DND-41 (cell line): ENCODE results near the gene PFKFB3.

Source experiments
- ATAC-seq: fragments of 200-7000 bp; cut with Tn5 transposase; 3 replicates; pipeline ENCODE4 v1.9.1; 2021; ENCODE audit warnings: low read depth; ENCODE audit not compliant: insufficient read depth
- DNase-seq: peaks from one replicate; pipeline ENCODE4 v3.0.0-alpha.2; 2020
- H2AFZ ChIP-seq: 2 replicates; pipeline ENCODE4 v1.6.0; 2012; ENCODE audit warnings: low read depth, low read length
- H3K27ac ChIP-seq: 2 replicates; pipeline ENCODE4 v1.5.1; 2012; ENCODE audit warnings: low read length, inconsistent platforms
- H3K27me3 ChIP-seq: fragments of 200-600 bp; sonication (generic); 2 replicates; pipeline ENCODE4 v1.6.0; 2012; ENCODE audit warnings: low read length, mild to moderate bottlenecking, inconsistent platforms; ENCODE audit not compliant: insufficient read depth, poor library complexity
- H3K36me3 ChIP-seq: 2 replicates; pipeline ENCODE4 v1.5.1; 2012; ENCODE audit warnings: low read length, inconsistent platforms; ENCODE audit not compliant: insufficient read depth
- H3K4me1 ChIP-seq: 2 replicates; pipeline ENCODE4 v1.5.1; 2012; ENCODE audit warnings: mild to moderate bottlenecking, low read length; ENCODE audit not compliant: insufficient read depth
- H3K4me2 ChIP-seq: 2 replicates; pipeline ENCODE4 v1.6.0; 2012; ENCODE audit warnings: mild to moderate bottlenecking, moderate library complexity, low read length, inconsistent platforms; ENCODE audit not compliant: insufficient read depth
- H3K4me3 ChIP-seq, 2 experiments: fragments of 200-600 bp in 1 of 2; shearing (Covaris generic) in 1 of 2; 2 replicates each; pipeline ENCODE4 v1.5.1; 2012 to 2016; ENCODE audit warnings: inconsistent platforms in 2 of 2, low read length in 2 of 2, mild to moderate bottlenecking in 2 of 2, low read depth in 1 of 2, moderate library complexity in 1 of 2
- H3K79me2 ChIP-seq: 2 replicates; pipeline ENCODE4 v1.6.0; 2012; ENCODE audit warnings: low read length, inconsistent platforms; ENCODE audit not compliant: insufficient read depth
- H3K9ac ChIP-seq: 2 replicates; pipeline ENCODE4 v1.6.0; 2012; ENCODE audit warnings: low read depth, mild to moderate bottlenecking, inconsistent platforms, low read length, moderate library complexity
- H3K9me3 ChIP-seq: 2 replicates; pipeline ENCODE4 v1.5.1; 2012; ENCODE audit warnings: low read length, moderate library complexity, mild to moderate bottlenecking, inconsistent platforms; ENCODE audit not compliant: insufficient read depth, severe bottlenecking
- H4K20me1 ChIP-seq: 2 replicates; pipeline ENCODE4 v1.6.0; 2012; ENCODE audit warnings: low read length; ENCODE audit not compliant: insufficient read depth
- EZH2 ChIP-seq: IDR thresholded peaks from 3 replicates; pipeline ENCODE4 v1.6.1; 2012; ENCODE audit warnings: borderline replicate concordance, low read depth, mild to moderate bottlenecking, moderate library complexity, low read length, inconsistent platforms; ENCODE audit not compliant: severe bottlenecking
- TF ChIP-seq, protein P1 (sequence below): IDR thresholded peaks from 2 replicates; pipeline ENCODE4 v1.5.1; 2012; ENCODE audit warnings: borderline replicate concordance, low read length, moderate library complexity, mild to moderate bottlenecking; ENCODE audit not compliant: poor library complexity, severe bottlenecking; ENCODE audit errors: extremely low read depth

Gene PFKFB3

DNA sequence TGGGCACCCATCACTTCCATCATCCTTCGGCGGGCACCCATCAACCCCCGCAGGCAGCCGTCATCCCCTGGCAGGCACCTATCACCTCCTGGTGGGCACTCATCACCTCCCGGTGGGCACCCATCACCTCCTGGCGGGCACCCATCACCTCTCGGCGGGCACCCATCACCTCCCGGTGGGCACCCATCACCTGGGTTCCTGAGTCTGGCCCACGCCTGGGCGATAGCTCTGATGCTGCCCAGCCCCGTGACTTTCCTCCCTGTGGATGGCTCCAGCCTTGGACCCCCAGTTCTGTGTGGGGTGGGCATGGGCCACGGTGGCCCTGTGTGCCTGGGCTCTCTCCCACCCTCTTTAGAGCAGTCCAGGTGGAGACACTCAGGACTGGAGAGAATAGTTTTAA, 29.0 kb downstream of the PFKFB3 start:
- 0 out of 2 replicates have a peak, but pooled peaks cover 2% of the 10 kb centered on the region for H3K79me2 ChIP-seq
- no peak overlapping the region for H3K27ac ChIP-seq
- H3K9ac ChIP-seq: no peak overlapping the region
- ATAC-seq (no peak), DNase-seq (no peak)
- TF ChIP-seq, protein P1, sequence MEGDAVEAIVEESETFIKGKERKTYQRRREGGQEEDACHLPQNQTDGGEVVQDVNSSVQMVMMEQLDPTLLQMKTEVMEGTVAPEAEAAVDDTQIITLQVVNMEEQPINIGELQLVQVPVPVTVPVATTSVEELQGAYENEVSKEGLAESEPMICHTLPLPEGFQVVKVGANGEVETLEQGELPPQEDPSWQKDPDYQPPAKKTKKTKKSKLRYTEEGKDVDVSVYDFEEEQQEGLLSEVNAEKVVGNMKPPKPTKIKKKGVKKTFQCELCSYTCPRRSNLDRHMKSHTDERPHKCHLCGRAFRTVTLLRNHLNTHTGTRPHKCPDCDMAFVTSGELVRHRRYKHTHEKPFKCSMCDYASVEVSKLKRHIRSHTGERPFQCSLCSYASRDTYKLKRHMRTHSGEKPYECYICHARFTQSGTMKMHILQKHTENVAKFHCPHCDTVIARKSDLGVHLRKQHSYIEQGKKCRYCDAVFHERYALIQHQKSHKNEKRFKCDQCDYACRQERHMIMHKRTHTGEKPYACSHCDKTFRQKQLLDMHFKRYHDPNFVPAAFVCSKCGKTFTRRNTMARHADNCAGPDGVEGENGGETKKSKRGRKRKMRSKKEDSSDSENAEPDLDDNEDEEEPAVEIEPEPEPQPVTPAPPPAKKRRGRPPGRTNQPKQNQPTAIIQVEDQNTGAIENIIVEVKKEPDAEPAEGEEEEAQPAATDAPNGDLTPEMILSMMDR: no peak
- no peak for TF ChIP-seq EZH2
- no peak overlapping the region for H3K4me3 ChIP-seq
- peaks cover 39% of the 10 kb centered on the region; the same call in 1 of the 2 replicates for H4K20me1 ChIP-seq
- H3K36me3 ChIP-seq: peaks cover 90% of the 10 kb centered on the region
- H3K27me3 ChIP-seq: no peaks in the 10 kb centered on the region
- no peak overlapping the region for H3K4me2 ChIP-seq
- no peaks in the 10 kb centered on the region for H3K4me1 ChIP-seq
- H3K9me3 ChIP-seq: no peaks in the 10 kb centered on the region
- no peak overlapping the region for H2AFZ ChIP-seq

- Histone ChIP-seq H3K36me3 (peaks cover 85% of the 10 kb centered on the region), H3K79me2 (0 out of 2 replicates have a peak, but pooled peaks cover 2% of the 10 kb centered on the region), H3K27me3 (no peaks in the 10 kb centered on the region), H4K20me1 (peaks cover 38% of the 10 kb centered on the region; the same call in 1 of the 2 replicates), H3K4me3 (no peak overlapping the region), H3K27ac (no peak overlapping the region), H3K4me1 (no peaks in the 10 kb centered on the region), H2AFZ (no peak overlapping the region), H3K9me3 (no peaks in the 10 kb centered on the region), H3K4me2 (no peak overlapping the region), H3K9ac (no peak overlapping the region)
- ATAC-seq (0 out of 3 replicates have a peak, but pooled peaks have one; percentile 35), DNase-seq (no peak)
- TF ChIP-seq EZH2: no peak
- TF ChIP-seq, protein P1: no peak
These were observed 29.6 kb downstream of the PFKFB3 start for GRCh38 chr10:6232225-6232807.

DNA sequence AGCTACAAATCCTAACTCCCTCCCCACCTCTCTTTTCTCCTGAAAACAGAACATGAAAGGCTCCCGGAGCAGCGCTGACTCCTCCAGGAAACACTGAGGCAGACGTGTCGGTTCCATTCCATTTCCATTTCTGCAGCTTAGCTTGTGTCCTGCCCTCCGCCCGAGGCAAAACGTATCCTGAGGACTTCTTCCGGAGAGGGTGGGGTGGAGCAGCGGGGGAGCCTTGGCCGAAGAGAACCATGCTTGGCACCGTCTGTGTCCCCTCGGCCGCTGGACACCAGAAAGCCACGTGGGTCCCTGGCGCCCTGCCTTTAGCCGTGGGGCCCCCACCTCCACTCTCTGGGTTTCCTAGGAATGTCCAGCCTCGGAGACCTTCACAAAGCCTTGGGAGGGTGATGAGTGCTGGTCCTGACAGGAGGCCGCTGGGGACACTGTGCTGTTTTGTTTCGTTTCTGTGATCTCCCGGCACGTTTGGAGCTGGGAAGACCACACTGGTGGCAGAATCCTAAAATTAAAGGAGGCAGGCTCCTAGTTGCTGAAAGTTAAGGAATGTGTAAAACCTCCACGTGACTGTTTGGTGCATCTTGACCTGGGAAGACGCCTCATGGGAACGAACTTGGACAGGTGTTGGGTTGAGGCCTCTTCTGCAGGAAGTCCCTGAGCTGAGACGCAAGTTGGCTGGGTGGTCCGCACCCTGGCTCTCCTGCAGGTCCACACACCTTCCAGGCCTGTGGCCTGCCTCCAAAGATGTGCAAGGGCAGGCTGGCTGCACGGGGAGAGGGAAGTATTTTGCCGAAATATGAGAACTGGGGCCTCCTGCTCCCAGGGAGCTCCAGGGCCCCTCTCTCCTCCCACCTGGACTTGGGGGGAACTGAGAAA, 30.4 kb downstream of the PFKFB3 start:
- H3K36me3 ChIP-seq: peaks cover 78% of the 10 kb centered on the region

More for the DNA sequence above, 30.4 kb downstream of the PFKFB3 start:
- H3K9ac ChIP-seq: no peak overlapping the region
- H2AFZ ChIP-seq: no peak overlapping the region
- H3K27ac ChIP-seq: no peak overlapping the region
- 0 out of 2 replicates have a peak, but pooled peaks cover 2% of the 10 kb centered on the region for H3K79me2 ChIP-seq
- no peaks in the 10 kb centered on the region for H3K9me3 ChIP-seq
- H3K4me3 ChIP-seq: no peak overlapping the region
- H3K27me3 ChIP-seq: no peaks in the 10 kb centered on the region
- H4K20me1 ChIP-seq: peaks cover 32% of the 10 kb centered on the region; the same call in 1 of the 2 replicates
- no peaks in the 10 kb centered on the region for H3K4me1 ChIP-seq
- no peak overlapping the region for H3K4me2 ChIP-seq
- TF ChIP-seq, protein P1: no peak
- no peak for TF ChIP-seq EZH2
- no peak for ATAC-seq
- no peak for DNase-seq
